ENCODE data around the gene IMPDH1.

IMPDH1 gene

DNA sequence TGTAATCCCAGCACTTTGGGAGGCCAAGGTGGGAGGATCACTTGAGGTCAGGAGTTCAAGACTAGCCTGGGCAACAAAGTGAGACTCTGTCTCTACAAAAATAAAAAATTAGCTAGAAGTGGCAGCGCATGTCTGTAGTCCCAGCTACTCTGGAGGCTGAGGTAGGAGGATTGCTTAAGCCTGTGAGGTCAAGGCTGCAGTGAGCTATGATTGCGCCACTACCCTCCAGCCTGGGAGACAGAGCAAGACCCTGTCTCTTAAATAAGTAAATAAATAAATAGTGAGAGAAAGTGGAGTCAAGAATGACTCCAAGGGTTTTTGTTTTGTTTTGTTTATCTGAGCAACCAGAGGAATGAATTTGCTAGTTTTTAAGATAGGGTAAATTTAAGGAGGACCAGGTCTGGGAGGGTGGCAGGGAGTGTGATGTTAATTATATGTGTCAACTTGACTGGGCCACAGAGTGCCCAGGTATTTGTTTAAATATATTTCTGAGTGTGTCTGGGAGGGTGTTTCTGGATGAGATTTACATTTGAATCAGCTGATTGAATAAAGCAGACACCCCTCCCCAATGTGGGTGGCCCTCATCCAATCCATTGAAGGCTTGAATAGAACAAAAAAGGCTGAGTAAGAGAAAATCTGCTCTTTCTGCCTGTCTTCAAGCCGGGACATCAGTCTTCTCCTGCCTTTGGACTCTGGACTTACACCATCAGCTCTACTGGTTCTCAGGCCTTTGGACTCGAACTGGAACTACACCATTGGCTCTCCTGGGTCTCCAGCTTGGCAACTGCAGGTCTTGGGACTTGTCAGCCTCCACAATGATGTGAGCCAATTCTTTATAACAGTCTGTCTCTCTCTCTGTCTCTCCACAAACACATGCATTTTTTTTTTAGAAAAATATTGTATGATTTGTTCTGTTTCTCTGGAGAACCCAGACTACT lies 23.5 kb downstream of the IMPDH1 start:
- no peak for DNase-seq

DNA sequence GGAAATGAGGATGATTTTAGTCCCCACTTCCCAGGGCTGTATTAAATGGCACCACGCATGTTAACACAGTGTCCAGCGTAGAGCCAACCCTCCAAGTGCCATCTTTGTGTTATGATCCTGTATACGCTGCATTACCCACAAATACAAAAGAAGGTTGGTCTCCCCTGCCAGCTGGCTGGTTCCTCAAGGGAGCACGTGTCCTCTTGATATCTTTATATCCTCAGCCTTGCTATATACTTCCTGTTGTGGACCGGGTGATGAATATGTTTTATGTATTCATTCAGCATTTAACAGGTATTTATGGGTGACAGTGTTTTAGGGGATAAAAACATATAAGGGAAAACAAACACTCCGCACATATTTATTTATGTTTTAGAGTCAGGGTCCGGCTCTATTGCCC lies 25.1 kb downstream of the IMPDH1 start:
- DNase-seq, result peak; percentile 3

DNA sequence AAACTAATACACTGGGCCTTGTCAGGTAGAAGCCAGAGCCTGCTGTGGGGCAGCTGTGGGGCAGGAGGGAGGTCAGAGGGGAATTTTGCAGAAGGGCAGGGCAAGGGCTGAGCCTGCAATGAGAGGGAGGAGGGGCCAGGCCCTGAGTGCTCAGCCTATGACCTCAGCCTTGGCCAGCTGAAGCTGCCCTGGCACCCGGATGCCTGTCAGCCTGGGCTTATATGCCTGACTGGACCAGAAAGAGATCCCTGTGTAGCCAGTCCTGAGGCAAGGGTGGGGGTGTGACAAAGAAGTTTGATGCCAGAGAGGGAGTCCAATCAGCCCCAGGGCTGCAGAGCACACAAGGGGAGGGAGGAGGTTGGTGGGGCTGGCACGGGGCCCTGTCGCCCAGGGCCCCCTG lies 26.0 kb downstream of the IMPDH1 start:
- DNase-seq, result no peak

DNA sequence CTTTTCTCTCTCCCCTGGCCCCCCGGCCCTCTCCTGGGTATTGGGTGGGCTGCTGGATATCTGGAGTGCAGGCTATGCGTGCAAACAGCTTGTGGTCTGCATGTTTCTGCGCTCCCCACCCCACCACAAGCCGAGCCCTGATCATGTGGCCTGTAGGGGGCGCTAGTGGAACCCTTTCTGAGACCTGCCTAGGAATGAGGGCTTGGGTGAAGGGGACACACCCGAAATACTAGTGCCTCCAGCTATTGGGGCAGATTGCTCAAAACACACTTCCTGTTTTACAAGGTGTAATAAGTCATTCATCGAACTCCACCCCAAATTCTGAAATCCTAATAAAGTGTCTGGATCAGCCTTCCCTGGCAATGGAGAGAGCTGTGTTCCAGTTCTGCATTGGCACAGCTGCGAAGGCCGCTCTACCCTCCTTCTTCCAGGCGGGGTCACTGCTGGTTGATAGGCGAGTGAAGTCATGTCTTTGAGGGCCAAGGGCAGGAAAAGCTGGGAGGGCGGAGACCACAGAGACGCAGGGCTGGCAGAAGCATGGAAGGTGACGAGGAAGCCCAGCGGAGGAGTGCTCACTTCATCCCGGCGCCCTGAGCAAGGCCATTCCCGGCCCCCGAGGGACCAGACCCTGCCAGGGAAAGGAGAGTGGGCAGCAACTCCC lies 28.5 kb downstream of the IMPDH1 start:
- no peak for DNase-seq

DNA sequence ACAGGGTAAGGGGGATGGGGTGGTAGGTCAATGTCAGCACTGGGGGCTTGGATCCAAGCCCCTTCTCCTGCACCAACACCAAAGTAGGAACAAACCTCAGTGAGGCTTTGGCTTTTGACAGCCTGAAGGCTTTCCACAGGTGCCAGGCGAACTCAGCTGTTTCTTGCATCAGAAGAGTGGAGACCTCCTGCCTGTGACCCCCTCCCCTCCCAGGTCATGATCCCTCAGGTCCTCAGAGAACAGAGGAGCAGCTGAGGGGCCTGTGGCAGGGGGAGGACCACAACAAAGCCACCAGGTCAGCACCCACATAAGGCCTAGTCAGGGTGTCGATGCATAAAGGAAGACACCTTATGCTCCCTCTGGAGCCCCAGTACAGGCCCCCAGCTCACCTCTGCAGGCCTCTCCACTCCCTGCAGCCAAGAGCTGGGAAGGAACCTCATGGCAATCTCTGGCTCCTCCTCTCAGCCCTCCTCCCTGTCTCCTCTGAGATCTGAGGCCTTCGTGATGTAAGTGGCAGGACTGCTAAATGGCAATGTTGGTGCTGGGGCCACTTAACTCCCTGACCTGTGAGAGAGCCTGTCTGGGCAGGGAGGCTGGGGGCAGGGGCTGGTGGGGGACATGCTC lies 29.2 kb downstream of the IMPDH1 start:
- no peak for DNase-seq

DNA sequence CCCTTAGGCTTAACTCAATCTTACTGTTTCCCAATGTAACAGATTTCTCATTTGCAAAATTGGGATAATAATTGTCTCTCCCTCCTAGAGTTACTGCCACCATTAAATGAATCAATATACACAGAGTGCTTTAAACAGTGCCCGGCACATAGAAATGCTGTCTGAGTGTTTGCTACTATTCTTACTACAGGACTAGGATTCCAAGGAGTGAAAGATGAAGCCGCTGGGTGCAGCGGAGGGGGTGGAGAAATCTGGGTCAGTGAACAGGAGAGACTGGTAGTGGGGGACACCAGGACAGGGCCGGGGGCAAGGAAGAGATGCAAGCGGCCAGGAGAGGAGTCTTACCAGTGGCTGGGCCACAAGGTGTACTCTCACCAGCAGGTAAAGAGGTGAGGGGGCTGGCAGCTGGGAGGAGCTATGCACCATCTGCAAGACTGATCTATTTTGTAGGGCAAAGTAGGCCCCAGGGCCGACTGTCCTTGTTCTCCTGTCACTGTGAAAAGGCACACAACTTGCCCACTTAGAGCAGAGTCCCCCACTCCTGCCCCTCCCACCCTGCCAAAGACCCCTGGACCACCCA lies 29.8 kb downstream of the IMPDH1 start:
- no peak for DNase-seq

DNA sequence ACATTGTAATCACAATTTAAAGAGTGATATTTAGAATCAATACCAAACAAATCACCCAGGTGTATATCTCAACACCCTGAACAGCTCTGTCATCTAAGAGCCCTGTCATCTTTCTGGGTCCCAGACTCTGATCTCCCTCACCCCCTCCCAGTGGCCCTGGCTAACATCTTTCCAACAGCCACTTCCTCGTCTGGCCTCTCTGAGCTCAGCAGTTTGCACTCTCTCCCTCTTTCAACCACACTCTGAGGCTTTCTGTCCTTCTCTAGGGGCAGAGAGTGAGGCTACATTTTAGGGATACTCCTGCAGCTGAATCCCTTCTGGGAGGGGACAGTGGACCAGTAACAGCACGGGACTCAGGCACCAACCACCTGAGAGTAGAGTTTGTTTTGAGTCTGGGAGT lies 31.1 kb downstream of the IMPDH1 start:
- no peak for DNase-seq

DNA sequence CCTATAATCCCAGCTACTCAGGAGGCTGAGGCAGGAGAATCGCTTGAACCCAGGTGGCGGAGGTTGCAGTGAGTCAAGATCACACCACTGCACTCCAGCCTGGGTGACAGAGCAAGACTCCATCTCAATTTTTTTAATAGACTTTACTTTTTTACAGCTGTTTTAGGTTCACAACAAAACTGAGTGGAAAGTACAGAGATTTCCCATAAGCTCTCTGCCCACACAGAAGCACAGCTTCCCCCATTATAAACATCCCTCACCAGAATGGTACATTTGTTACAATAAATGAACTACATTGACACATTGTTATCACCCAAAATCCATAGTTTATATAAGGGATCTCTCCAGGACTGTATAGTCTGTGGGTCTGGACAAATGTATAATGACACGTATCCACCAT lies 33.7 kb downstream of the IMPDH1 start:
- DNase-seq, result no peak

DNA sequence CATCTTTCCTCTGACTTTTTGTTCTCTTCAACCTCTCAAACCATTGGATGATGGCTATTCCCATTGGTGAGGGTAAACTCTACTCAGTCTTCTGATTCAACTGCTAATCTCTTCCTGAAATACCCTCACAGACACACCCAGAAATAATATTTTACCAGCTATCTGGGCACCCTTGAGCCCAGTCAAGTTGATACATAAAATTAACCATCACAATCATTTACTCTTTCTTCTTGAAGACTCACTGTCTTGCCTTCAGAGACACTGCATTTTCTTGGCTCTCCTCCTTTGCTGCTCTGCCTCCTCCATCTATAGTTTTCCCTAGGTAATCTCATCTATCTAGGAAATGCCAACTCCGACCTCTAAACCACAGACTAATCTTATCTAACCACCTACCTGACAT lies 35.7 kb downstream of the IMPDH1 start:
- DNase-seq, result no peak

DNA sequence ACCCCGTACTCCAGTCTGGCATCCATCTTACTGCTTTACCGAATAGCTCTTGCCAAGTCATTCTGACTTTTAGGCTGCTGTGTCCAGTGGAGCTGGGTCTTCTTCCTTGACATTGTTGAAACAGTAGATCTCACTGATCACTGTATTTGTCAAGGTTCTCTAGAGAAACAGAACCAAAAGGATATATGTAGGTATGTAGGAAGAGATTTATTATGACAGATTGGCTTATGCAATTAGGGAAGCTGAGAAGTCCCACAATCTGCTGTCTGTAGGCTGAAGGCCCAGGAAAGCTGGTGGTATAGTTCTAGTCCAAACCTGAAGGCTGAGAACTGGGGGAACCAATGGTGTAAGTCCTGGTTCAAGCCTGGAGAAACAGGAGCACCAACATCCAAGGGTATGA lies 36.2 kb downstream of the IMPDH1 start:
- no peak for DNase-seq

DNA sequence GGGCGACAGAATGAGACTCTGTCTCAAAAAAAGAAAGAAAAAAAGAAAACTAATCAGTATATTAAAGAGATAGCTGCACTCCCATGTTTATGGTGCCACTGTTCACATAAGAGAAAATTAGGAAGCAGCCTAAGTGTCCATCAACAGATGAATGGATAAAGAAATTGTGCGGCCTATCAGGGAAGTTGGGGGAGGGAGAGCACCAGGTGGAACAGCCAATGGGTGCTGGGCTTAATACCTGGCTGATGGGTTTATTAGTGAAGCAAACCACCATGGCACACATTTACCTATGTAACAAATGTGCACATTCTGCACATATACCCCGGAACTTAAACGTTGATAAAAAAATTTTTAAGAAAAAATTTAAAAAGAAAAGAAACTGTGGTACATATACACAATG lies 39.3 kb downstream of the IMPDH1 start:
- no peak for DNase-seq

DNA sequence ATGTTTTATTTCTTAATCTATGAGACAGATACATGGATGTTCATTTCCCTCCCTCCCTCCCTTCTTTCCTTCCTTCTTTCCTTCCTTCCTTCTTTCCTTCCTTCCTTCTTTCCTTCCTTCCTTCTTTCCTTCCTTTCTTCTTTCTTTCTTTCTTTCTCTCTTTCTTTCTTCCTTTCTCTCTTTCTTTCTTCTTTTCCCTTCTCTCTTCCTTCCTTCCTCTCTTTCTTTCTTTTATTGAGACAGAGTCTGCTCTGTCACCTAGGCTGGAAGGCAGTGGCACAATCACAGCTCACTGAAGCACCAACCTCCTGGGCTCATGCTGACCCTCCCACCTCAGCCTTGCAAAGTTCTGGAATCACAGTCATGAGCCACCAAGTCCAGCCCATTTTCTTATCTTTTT lies 42.8 kb downstream of the IMPDH1 start:
- DNase-seq, result no peak

DNA sequence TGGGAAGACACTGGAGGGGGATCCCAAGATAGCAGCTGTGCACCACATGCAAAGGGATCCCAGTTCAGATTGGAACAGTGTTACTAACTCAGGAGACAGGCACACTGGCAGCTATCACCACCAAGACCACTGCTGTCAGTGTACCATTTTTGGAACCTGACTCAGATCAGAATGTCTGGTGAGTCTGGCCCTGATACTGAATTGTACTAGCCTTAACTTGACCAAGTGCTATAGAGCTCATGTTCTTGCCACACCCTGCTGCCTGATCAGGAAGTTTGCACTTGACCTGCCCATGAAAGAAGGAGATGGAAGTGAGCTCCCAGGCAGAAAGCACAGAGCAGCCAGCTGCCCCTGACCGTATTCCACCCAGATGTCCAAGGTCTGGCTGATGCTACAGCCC lies 43.5 kb downstream of the IMPDH1 start:
- no peak for DNase-seq

DNA sequence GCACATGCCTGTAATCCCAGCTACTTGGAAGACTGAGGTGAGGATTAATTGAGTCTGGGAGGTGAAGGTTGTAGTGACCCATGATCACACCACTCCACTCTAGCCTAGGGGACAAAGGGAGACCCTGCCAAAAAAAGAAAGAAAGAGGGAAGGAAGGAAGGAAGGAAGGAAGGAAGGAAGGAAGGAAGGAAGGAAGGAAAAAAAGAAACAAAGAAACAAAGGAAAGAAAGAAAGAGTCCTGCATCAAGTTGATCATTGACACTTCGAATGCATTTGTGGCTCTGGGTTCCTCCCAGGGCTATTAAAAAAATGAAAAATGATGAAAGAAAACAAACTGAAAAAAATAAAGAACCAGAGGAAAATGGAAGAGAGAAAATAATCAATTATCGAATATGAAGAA lies 44.4 kb downstream of the IMPDH1 start:
- no peak for DNase-seq

DNA sequence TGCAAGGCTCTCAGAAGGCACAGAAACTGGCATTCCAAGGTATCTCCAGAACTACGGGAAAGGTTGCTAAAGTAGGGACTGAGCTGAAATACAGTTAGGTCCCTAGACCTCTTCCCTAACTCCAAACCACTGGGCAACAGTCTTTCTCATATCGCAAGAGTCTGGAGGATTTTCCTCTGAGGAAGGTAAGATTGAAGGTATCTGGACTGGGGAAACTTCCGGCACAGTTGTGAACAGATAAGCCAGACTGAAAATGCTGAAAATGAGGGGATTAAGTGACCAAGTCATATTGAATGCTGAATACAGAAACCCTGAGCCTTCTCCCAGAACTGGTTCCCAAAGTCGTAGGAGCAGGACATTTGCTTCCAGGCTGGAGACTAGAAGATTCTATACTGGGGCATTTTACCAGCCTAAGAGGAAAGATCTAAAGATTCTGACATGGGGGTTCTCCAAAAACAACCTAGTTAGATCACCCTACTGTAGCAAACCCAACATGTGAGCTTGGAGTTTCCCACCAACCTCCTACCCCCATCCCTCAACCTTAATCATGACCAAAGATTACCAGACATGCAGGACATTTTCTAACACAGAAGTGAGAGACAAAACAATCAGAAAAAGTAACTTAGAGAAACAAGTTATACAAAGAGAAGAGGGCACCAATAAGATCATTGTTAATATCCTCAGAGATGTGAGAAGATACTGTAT lies 45.5 kb downstream of the IMPDH1 start:
- no peak for DNase-seq

DNA sequence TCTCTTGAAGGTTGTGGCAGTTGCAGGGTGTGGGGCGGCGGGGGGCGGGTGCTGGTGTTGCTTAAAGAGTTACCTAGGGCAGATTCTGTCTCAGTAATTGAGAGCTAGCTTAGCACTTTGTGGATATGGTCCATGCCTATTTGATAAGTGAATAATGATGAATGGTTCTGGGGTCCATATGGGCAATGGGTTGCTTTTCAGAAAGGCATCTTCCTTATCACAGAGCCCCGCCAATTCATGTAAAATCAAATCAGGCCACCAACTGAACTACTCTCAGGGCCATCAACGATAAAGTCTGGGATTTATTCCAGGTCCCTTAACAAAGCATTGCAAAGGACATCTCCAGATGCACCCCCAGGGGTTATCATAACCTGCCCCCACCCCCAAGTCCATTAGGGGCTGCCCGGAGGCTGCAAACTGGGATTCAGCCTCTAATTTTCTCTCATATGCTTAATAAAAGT lies 46.5 kb downstream of the IMPDH1 start:
- no peak for DNase-seq

DNA sequence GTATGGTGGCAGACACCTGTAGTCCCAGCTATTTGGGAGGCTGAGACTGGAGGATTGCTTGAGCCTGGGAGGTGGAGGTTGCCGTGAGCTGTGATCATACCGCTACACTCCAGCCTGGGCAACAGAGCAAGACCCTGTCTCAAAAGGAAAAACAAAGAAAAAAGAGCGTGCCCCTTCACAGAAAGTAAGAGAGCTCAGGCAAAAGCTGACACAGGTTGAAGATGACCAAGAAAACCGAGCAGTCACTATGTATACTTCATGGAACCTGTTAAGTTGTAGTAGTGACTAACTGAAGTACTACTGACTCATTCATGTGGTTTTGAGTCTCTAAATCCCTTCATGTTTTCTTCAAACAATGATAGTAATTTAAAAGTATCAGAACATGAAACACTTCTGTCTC lies 47.1 kb downstream of the IMPDH1 start:
- no peak for DNase-seq

DNA sequence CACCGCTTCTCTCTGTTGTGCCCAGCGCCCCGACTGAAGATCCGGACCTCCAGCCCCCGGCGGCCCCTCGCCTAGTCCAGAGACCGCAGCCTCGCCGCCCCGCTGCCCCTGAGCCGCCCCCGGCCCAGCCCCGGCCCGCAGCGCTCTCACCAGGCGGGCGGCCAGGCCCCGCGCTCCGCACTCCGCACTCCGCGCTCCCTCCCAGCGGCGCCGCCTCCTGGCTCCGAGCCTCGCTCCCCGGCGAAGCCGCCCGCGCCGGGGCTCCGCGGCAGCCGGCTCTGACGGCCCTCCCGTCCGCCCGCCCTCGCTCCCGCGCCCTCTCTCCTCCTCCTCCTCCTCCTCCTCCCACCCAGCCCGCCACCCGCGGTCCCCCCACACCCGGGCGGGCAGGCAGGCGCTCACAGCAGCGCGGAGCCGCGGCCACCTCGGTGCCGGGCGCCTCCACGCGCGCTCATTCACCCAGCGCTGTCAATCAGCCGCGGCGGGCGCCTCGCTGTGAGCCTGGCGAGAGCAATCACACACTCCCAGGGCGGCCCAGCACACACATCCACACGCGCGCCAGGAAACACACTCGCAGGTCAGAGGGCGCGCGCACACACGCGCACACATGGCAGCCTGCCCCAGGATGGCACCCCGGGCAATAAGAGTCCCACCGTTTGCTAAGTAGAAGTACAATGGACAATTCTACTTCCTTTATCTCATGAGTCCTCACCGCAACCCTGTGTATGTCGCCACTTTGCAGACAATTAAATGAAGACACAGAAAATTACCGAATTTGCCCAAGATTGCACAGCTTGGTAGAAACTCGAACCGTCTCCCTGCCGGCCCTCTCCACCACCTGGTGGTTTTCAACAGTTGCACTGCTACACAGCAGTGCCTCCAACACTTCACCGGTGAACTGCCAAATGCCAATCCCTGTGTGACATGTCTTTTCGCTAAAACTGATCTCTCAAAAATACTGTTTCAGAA lies 48.1 kb downstream of the IMPDH1 start, which contains the start of gene PRRT4:
PRRT4 (minus strand) TSS at position 280 of the 969 bp plus-strand sequence.
- DNase-seq, result no peak

DNA sequence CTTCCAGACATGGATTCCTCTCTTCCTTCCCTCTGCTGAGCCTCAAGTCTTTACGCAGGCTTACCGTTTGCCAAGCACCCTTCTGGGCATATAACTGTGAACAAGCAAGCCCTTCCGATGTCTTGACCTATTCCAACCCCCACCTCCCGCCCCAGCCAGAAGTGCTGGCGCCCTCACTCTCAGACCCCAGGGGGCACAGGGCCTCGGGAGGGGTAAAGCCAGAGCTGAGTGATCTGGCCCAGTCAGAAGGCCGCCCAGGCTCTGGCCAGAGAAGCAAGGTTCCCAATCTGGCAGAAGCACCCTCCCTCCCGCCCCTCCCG lies 49.5 kb downstream of the IMPDH1 start:
- no peak for DNase-seq

DNA sequence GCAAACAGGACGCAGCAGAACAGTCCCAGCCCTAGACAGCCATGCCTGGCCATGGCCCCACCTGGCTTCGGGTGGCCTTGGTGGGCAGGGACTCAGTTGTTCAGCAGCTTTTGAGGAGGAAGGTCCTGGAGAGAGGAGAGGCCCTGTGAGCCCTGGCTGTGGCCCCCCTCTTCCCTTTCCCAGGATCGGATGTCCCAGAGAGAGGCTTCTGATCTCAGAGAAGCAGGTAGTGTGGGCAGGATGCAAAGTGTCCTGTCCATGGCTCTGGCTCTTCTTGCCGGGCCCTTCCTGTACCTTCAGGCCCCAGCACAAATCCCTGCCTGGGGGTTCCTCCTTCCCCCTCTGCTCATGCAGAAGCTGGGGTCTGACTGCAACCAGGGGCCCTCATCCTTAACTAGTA lies 49.8 kb downstream of the IMPDH1 start:
- no peak for DNase-seq

DNA sequence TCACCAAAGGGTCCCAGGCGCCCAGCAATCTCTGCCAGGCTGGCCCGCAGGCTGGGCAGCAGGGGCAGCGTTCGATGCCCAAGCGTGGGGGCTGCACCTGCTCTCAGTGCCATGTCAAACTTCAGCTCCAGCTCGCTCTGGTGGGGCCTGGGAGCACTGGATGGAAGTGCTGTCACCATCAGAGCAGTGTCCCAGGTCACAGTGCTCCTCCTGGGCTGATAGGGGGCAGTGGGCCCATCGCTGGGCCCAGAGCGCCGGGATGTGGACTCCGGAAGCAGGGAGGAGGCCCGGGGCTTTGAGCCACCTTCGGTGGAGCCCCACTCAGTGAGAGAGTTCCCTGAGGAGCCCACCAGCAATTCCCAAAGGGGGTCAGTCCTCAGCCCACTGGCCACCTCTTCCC lies 50.4 kb downstream of the IMPDH1 start:
- no peak for DNase-seq

DNA sequence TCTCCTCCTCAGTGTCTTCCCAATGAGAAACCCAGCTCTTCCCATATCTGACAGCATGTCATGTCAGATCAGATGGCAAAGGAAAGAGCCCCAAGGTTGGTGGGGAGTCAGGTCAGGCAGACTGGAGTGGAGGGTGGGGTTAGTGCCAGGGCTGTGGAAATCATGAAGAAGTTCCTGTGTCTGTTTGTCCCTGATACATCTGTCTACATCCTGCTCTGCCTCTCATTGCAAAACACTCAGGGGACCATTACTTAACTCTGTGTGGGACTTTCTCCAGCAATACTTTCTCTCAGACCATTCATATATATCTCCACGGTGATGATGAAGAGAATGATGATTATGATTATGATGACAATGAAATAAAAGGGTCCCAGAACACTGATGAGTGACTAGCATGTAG lies 51.5 kb downstream of the IMPDH1 start:
- DNase-seq, result no peak

All from DMS153 (cell line).